Thyroid gland (tissue), 4 donors: ENCODE data around the gene POLDIP2. TPM values are rescaled to one million over a fixed set of nuclear protein-coding genes. Genes with fewer than 3 reads are reported as not detected.

Source experiments
- DNase-seq, 2 donors: peaks; one replicate each; pipeline ENCODE4 v3.0.0-alpha.2; 2019
- H3K27ac ChIP-seq, 3 donors: fragments of 200-600 bp; sonication (generic); 1 replicate in 2 of 3; 2 replicates in 1 of 3; pipeline ENCODE4 v1.5.1; 2016 to 2019; ENCODE audit warnings: mild to moderate bottlenecking in 1 of 3, moderate library complexity in 1 of 3
- H3K27me3 ChIP-seq: fragments of 200-600 bp; sonication (generic); one replicate; pipeline ENCODE4 v1.5.1; 2019
- H3K36me3 ChIP-seq, 2 donors: fragments of 200-600 bp; sonication (generic); one replicate each; pipeline ENCODE4 v1.5.1; 2016 to 2019
- H3K4me1 ChIP-seq, 2 donors: fragments of 200-600 bp; sonication (generic); one replicate each; pipeline ENCODE4 v1.5.1; 2017 to 2019
- H3K4me3 ChIP-seq, 3 donors: fragments of 200-600 bp; sonication (generic); replicated peaks in 1 of 3; 1 replicate in 2 of 3; 2 replicates in 1 of 3; pipeline ENCODE4 v1.5.1; 2016; ENCODE audit warnings: mild to moderate bottlenecking in 1 of 3
- H3K9me3 ChIP-seq: fragments of 200-600 bp; sonication (generic); one replicate; pipeline ENCODE4 v1.5.1; 2017
- POLR2A ChIP-seq, 2 donors: fragments of 450-650 bp; IDR thresholded peaks; one replicate each; pipeline ENCODE4 v1.6.1; 2017; ENCODE audit warnings: antibody characterized with exemption in 2 of 2, mild to moderate bottlenecking in 2 of 2, moderate library complexity in 1 of 2
- WGBS, 2 donors: methylation state at CpG; one replicate each; pipeline ENCODE4 v1.1.5; 2017; 5-methylcytosine and 5-hydroxymethylcytosine counted together
- intact Hi-C: fragments of 100-400 bp; cut with DNase I; formaldehyde crosslinking; loops from one replicate; pipeline ENCODE4 v1.15.1; 2023
- total RNA-seq, 4 donors: library from RNA; depleted of rRNA; stranded (reverse); fragments of >200 nt; gene quantifications; one replicate each; pipeline ENCODE4 v1.2.3, GENCODE V29; 2016
- TF ChIP-seq, protein P1 (sequence below), 6 experiments: fragments of 200-600 bp in 3 of 6; fragments of 450-650 bp in 3 of 6; sonication (generic) in 3 of 6; IDR thresholded peaks; one replicate each; pipeline ENCODE4 v1.5.1; 2016 to 2019; ENCODE audit warnings: antibody characterized with exemption in 6 of 6, mild to moderate bottlenecking in 2 of 6, inconsistent platforms in 1 of 6, moderate library complexity in 1 of 6

Gene POLDIP2
- total RNA-seq, 4 donors from 2014 or later = 55.4 to 102 (median 91.7) TPM

DNA sequence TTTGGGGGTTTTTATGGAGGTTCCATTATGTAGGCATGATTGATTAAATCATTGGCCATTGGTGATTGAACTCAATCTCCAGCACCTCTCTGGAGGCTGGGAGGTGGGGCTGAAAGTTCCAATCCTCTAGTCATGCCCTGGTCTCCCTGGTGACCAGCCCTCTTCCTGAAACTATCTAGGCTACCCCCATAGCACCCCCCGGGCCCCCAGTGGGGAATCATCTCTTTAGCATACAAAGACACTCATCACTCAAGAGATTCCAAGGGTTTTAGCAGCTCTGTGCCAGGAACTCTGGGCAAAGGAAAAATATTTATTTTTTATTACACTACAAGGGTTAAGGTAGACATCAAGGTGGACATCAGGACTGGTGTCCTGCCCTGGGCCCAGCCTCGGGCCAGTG is 38.1 kb upstream of the POLDIP2 start:
- H3K4me1 ChIP-seq = peaks cover 3 to 13% of the 10 kb centered on the region in 2 donors
- no peak for DNase-seq
- intact Hi-C loops = no loop called here
- peaks cover 5 to 9% of the 10 kb centered on the region in 2 donors for H3K36me3 ChIP-seq
- TF ChIP-seq, protein P1, sequence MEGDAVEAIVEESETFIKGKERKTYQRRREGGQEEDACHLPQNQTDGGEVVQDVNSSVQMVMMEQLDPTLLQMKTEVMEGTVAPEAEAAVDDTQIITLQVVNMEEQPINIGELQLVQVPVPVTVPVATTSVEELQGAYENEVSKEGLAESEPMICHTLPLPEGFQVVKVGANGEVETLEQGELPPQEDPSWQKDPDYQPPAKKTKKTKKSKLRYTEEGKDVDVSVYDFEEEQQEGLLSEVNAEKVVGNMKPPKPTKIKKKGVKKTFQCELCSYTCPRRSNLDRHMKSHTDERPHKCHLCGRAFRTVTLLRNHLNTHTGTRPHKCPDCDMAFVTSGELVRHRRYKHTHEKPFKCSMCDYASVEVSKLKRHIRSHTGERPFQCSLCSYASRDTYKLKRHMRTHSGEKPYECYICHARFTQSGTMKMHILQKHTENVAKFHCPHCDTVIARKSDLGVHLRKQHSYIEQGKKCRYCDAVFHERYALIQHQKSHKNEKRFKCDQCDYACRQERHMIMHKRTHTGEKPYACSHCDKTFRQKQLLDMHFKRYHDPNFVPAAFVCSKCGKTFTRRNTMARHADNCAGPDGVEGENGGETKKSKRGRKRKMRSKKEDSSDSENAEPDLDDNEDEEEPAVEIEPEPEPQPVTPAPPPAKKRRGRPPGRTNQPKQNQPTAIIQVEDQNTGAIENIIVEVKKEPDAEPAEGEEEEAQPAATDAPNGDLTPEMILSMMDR (IDR thresholded peaks at IDR 0.05) = no peak
- no peak for TF ChIP-seq POLR2A (IDR thresholded peaks at IDR 0.05)
- no peak overlapping the region for H3K27ac ChIP-seq
- H3K9me3 ChIP-seq = no peaks in the 10 kb centered on the region
- no peak overlapping the region for H3K4me3 ChIP-seq
- H3K27me3 ChIP-seq = no peaks in the 10 kb centered on the region
- WGBS, 2 donors = 50 to 78% methylated on average over 2 of the region's 2 CpGs

DNA sequence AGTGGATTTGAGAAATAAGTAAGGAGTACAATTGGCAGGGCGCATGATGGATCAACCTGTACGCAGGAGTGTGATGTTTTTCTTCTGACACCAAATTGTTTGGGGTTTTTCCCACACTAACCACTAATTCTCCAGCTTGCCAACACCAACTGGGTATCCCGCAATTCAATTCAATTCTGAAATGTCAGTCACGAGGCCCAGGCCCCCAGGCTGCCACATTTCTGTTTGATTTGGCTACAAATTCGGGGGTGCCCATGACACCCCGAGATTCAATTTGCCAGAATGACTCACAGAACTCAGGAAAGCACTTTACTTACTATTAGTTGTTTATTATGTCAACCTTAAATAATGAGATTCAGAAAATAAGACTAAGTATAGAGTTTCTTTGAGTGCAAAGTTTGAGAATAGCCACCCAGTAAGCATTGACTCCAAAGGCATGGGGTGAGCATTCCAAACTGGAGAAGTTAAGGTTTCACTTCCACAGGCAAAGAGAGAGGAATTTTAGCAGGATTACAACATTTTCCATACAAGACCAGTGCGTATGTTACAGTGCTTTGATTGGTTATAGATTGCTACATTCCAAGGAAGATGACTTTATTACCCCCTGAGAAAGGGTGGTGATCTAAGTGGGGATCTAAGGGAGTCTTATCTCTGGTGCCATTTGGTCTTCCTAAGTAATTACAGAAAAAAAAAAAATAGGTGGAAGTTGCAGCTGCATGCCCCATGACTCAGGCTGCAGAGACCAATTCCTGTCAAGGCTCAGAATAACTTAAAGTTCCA is 37.2 kb upstream of the POLDIP2 start:
- Histone ChIP-seq H3K4me1 (peaks cover 3 to 13% of the 10 kb centered on the region in 2 donors), H3K36me3 (peaks cover 10 to 14% of the 10 kb centered on the region in 2 donors), H3K4me3 (no peak overlapping the region), H3K9me3 (no peaks in the 10 kb centered on the region), H3K27ac (no peak overlapping the region), H3K27me3 (no peaks in the 10 kb centered on the region)
- intact Hi-C loops = no loop called here
- no peak for TF ChIP-seq POLR2A (IDR thresholded peaks at IDR 0.05)
- TF ChIP-seq, protein P1 (IDR thresholded peaks at IDR 0.05) = no peak
- WGBS, 2 donors = 80 to 83% methylated on average over 7 of the region's 7 CpGs
- no peak for DNase-seq

DNA sequence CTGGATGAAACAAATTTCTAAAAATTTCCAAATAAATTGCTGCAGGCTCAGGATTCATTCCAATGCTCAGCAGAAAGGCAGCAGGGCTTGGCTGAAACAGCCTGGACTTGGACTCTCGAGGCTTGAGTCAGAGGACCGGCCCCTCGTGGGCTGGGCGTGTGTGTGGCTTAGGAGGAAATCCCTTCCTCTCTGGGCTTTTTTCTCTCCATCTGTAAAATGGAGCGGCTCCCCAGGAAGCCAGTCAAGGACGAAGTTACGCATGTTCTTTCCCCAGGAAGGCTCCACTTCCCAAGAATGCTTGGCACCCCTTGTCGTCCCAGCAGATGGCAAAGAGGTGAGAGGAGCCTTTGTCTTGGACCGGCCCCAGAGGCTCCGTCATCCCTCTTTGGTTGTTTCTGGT is 35.2 kb upstream of the POLDIP2 start:
- intact Hi-C loops = no loop called here
- H3K4me3 ChIP-seq = no peak overlapping the region
- TF ChIP-seq POLR2A (IDR thresholded peaks at IDR 0.05) = no peak
- TF ChIP-seq, protein P1 (IDR thresholded peaks at IDR 0.05) = no peak
- H3K36me3 ChIP-seq = peaks cover 20 to 23% of the 10 kb centered on the region in 2 donors
- no peaks in the 10 kb centered on the region for H3K27me3 ChIP-seq
- WGBS, 2 donors = 78% methylated on average over 10 of the region's 10 CpGs
- H3K27ac ChIP-seq = no peak overlapping the region
- no peak for DNase-seq
- H3K9me3 ChIP-seq = no peaks in the 10 kb centered on the region
- no peaks in the 10 kb centered on the region for H3K4me1 ChIP-seq

DNA sequence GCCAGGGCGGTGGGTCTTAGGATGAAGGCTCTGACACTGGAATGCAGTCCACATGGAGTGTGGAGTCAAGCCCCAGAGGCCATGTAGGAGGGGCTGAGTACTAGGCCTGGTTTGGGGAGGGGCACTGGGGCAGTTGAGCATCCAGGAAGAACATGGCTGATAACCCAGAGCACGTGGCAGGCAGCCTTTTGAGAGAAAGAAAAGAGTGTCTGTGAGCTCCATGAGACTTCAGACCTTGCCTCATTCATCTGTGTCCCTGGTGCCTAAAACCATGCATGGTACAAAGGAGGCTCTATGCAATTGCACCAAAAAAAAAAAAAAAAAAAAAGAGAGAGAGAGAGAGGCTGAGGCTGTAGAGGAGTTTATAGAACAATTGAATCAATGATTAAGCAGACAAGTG is 34.1 kb upstream of the POLDIP2 start:
- Histone ChIP-seq H3K4me1 (no peaks in the 10 kb centered on the region), H3K36me3 (peaks cover 20 to 23% of the 10 kb centered on the region in 2 donors), H3K27ac (no peak overlapping the region), H3K4me3 (no peak overlapping the region), H3K27me3 (no peaks in the 10 kb centered on the region), H3K9me3 (no peaks in the 10 kb centered on the region)
- 50 to 79% methylated on average over 2 of the region's 2 CpGs for WGBS, 2 donors
- intact Hi-C loops = no loop called here
- TF ChIP-seq POLR2A (IDR thresholded peaks at IDR 0.05) = no peak
- TF ChIP-seq, protein P1 (IDR thresholded peaks at IDR 0.05) = no peak
- DNase-seq = no peak

DNA sequence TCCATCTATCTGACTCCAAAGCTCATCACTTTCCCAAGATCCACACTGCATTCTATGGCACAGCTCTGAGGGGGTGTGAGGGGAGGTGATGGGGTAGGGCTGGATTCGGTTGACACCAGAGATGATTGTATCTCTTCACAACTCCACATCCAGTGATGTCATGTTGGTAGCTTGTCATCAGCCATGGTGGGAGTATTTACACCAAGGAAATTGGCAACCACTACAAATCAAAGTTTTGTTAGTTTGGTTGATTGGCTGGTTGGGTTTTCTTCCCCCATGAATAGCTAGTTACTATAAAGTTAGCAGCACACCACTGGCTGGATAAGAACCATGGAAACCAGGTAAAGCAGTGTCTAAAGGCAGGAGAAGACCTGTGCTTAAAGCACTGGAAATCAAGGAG is 33.7 kb upstream of the POLDIP2 start:
- TF ChIP-seq, protein P1 (IDR thresholded peaks at IDR 0.05) = no peak
- TF ChIP-seq POLR2A (IDR thresholded peaks at IDR 0.05) = no peak
- Histone ChIP-seq H3K4me1 (no peaks in the 10 kb centered on the region), H3K9me3 (no peaks in the 10 kb centered on the region), H3K27me3 (no peaks in the 10 kb centered on the region), H3K27ac (no peak overlapping the region), H3K36me3 (peaks cover 20 to 23% of the 10 kb centered on the region in 2 donors), H3K4me3 (no peak overlapping the region)
- 96 to 100% methylated on average over 1 of the region's 1 CpG for WGBS, 2 donors
- intact Hi-C loops = no loop called here
- DNase-seq = no peak
